GM23248 (cell line): Measurements from ENCODE around the gene LIFR. TPM values are rescaled to one million over a fixed set of nuclear protein-coding genes. Genes with fewer than 3 reads are reported as not detected.
A peak's percentile ranks its signal among the peaks of the same experiment; 100 is the strongest.

Experiments
- DNase-seq: peaks from one replicate; pipeline ENCODE4 v3.0.0-alpha.2; 2015
- H2AFZ ChIP-seq: fragments of 200-600 bp; sonication (generic); 2 replicates; pipeline ENCODE4 v1.6.1; 2016; ENCODE audit warnings: antibody characterized with exemption
- H3F3A ChIP-seq: fragments of 200-600 bp; sonication (generic); 2 replicates; pipeline ENCODE4 v1.6.1; 2016; ENCODE audit warnings: mild to moderate bottlenecking, antibody characterized with exemption, mixed run types; ENCODE audit not compliant: insufficient read depth
- H3K27ac ChIP-seq: fragments of 200-600 bp; sonication (generic); 2 replicates; pipeline ENCODE4 v1.5.1; 2016; ENCODE audit warnings: mild to moderate bottlenecking
- H3K27me3 ChIP-seq: fragments of 200-600 bp; sonication (generic); replicated peaks from 2 replicates; pipeline ENCODE4 v1.6.1; 2016; ENCODE audit warnings: mild to moderate bottlenecking; ENCODE audit not compliant: insufficient read depth
- H3K36me3 ChIP-seq: fragments of 200-600 bp; sonication (generic); 2 replicates; pipeline ENCODE4 v1.6.1; 2016; ENCODE audit warnings: low read depth, mild to moderate bottlenecking
- H3K4me1 ChIP-seq: fragments of 200-600 bp; sonication (generic); 2 replicates; pipeline ENCODE4 v1.6.1; 2016; ENCODE audit warnings: mild to moderate bottlenecking; ENCODE audit not compliant: insufficient read depth
- H3K4me2 ChIP-seq: fragments of 200-600 bp; sonication (generic); one replicate; pipeline ENCODE4 v1.6.1; 2016; ENCODE audit warnings: mild to moderate bottlenecking; ENCODE audit not compliant: unreplicated experiment
- H3K4me3 ChIP-seq: fragments of 200-600 bp; sonication (generic); 2 replicates; pipeline ENCODE4 v1.5.1; 2016; ENCODE audit warnings: mild to moderate bottlenecking
- H3K79me2 ChIP-seq: fragments of 200-600 bp; sonication (generic); 2 replicates; pipeline ENCODE4 v1.6.1; 2016; ENCODE audit warnings: mild to moderate bottlenecking; ENCODE audit not compliant: insufficient read depth
- H3K9ac ChIP-seq: fragments of 200-600 bp; sonication (generic); 2 replicates; pipeline ENCODE4 v1.6.1; 2016; ENCODE audit warnings: mild to moderate bottlenecking
- H3K9me2 ChIP-seq: fragments of 200-600 bp; sonication (generic); 2 replicates; pipeline ENCODE4 v1.6.1; 2016; ENCODE audit warnings: mixed run types, mild to moderate bottlenecking, moderate library complexity; ENCODE audit not compliant: insufficient read depth
- H3K9me3 ChIP-seq: fragments of 200-600 bp; sonication (generic); one replicate; pipeline ENCODE4 v1.6.1; 2017; ENCODE audit warnings: low read depth
- H4K20me1 ChIP-seq: fragments of 200-600 bp; sonication (generic); 2 replicates; pipeline ENCODE4 v1.6.0; 2016; ENCODE audit not compliant: insufficient read depth
- EZH2 ChIP-seq: fragments of 200-600 bp; sonication (generic); IDR thresholded peaks from 2 replicates; pipeline ENCODE4 v1.6.1; 2018; ENCODE audit warnings: antibody characterized with exemption, mild to moderate bottlenecking; ENCODE audit not compliant: insufficient read depth, poor library complexity, severe bottlenecking
- EZH2phosphoT487 ChIP-seq: fragments of 200-600 bp; sonication (generic); IDR thresholded peaks from 2 replicates; pipeline ENCODE4 v1.6.1; 2018; ENCODE audit warnings: antibody characterized with exemption, moderate library complexity, mild to moderate bottlenecking, low read depth; ENCODE audit not compliant: insufficient read depth
- whole genome bisulfite sequencing, 2 experiments: methylation state at CpG; one replicate each; pipeline ENCODE4 v1.1.6; 2015 to 2017; ENCODE audit warnings: low lambda C conversion rate in 2 of 2, low coverage in 1 of 2; ENCODE audit errors: missing lambda C conversion rate in 2 of 2; 5-methylcytosine and 5-hydroxymethylcytosine counted together
- in situ Hi-C: fragments of 300-500 bp; cut with MboI; formaldehyde crosslinking; loops from 2 replicates; pipeline ENCODE4 v1.15.0; 2020
- polyA plus RNA-seq: library from polyadenylated mRNA; unstranded; fragments of >200 nt; fragmentation: Nextera tagmentation; extraction: Ambion mirVana; gene quantifications from 2 replicates; pipeline ENCODE4 v1.2.1, GENCODE V29; 2016
- total RNA-seq: library from RNA; depleted of rRNA; stranded (reverse); fragments of >200 nt; shearing (Covaris generic); gene quantifications from 2 replicates; pipeline ENCODE4 v1.2.3, GENCODE V29; 2014

Gene LIFR
- total and polyA plus RNA-seq, 2 experiments from 2014 or later: 6.9 to 8.1 TPM

- no peaks in the 10 kb centered on the region for H3K9me3 ChIP-seq
- no peaks in the 10 kb centered on the region for H3K4me1 ChIP-seq
- in situ Hi-C loops: no loop called here
- H3K27me3 ChIP-seq: peaks cover 24% of the 10 kb centered on the region
- no peaks in the 10 kb centered on the region for H3K79me2 ChIP-seq
- H3K27ac ChIP-seq: no peak overlapping the region
- TF ChIP-seq EZH2 (no peak), EZH2phosphoT487 (no peak)
- H3K9ac ChIP-seq: no peak overlapping the region
- WGBS, 2 experiments: 44 to 51% methylated on average over 5 of the region's 5 CpGs
- DNase-seq: no peak
- H3K4me2 ChIP-seq: no peak overlapping the region
- no peaks in the 10 kb centered on the region for H4K20me1 ChIP-seq
- no peak overlapping the region for H3K4me3 ChIP-seq
- H2AFZ ChIP-seq: no peak overlapping the region
- H3K9me2 ChIP-seq: no peaks in the 10 kb centered on the region
- no peaks in the 10 kb centered on the region for H3K36me3 ChIP-seq
- no peaks in the 10 kb centered on the region for H3F3A ChIP-seq
These were observed 20.7 kb upstream of the LIFR start for GRCh38 chr5:38576961-38577684.

GRCh38 chr5:38576442-38576841, 20.0 kb upstream of the LIFR start:
- Histone ChIP-seq H3K4me2 (no peak overlapping the region), H3K4me3 (no peak overlapping the region), H3K27ac (no peak overlapping the region), H3K27me3 (peaks cover 17% of the 10 kb centered on the region), H3K9me2 (no peaks in the 10 kb centered on the region), H3K4me1 (no peaks in the 10 kb centered on the region), H3F3A (no peaks in the 10 kb centered on the region), H2AFZ (no peak overlapping the region), H3K79me2 (no peaks in the 10 kb centered on the region), H4K20me1 (no peaks in the 10 kb centered on the region), H3K9me3 (no peaks in the 10 kb centered on the region), H3K9ac (no peak overlapping the region), H3K36me3 (no peaks in the 10 kb centered on the region)
- no peak for TF ChIP-seq EZH2
- no peak for TF ChIP-seq EZH2phosphoT487
- WGBS, 2 experiments: 27 to 34% methylated on average over 7 of the region's 7 CpGs
- in situ Hi-C loops: no loop called here
- peak; percentile 14 for DNase-seq

GRCh38 chr5:38575476-38575875, 19.0 kb upstream of the LIFR start:
- H3K27me3 ChIP-seq: peaks cover 10% of the 10 kb centered on the region
- H3F3A ChIP-seq: no peaks in the 10 kb centered on the region
- H3K79me2 ChIP-seq: no peaks in the 10 kb centered on the region
- no peaks in the 10 kb centered on the region for H3K36me3 ChIP-seq
- H3K9me3 ChIP-seq: no peaks in the 10 kb centered on the region
- 92 to 100% methylated on average over 4 of the region's 4 CpGs for WGBS, 2 experiments
- H3K4me3 ChIP-seq: no peak overlapping the region
- H3K4me2 ChIP-seq: no peak overlapping the region
- in situ Hi-C loops: no loop called here
- H2AFZ ChIP-seq: no peak overlapping the region
- H3K9me2 ChIP-seq: no peaks in the 10 kb centered on the region
- H3K9ac ChIP-seq: no peak overlapping the region
- no peak overlapping the region for H3K27ac ChIP-seq
- H3K4me1 ChIP-seq: no peaks in the 10 kb centered on the region
- DNase-seq: no peak
- TF ChIP-seq EZH2phosphoT487: no peak
- no peak for TF ChIP-seq EZH2
- H4K20me1 ChIP-seq: no peaks in the 10 kb centered on the region

DNA sequence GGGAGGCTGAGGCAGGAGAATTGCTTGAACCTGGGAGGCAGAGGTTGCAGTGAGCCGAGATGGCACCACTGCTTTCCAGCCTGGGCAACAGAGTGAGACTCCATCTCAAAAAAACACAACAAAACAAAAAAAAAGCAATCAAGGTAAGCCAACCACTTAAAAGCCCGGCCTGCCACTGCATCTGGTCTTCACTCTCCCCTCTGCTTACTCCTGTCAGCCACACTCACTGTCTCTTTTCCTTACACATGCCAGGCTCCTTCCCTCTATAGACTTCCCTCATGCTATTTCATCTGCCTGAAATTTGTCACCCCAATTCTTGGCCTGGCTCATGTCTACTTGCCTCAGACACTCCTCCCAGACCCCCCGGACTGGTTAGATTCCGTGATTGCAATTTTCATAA, 17.6 kb upstream of the LIFR start:
- no peaks in the 10 kb centered on the region for H4K20me1 ChIP-seq
- H3K4me2 ChIP-seq: no peak overlapping the region
- H3K36me3 ChIP-seq: no peaks in the 10 kb centered on the region
- H2AFZ ChIP-seq: no peak overlapping the region
- H3K27me3 ChIP-seq: peaks cover 7% of the 10 kb centered on the region
- no peak for DNase-seq
- TF ChIP-seq EZH2 (no peak), EZH2phosphoT487 (no peak)
- H3F3A ChIP-seq: no peaks in the 10 kb centered on the region
- H3K9me3 ChIP-seq: no peaks in the 10 kb centered on the region
- no peak overlapping the region for H3K9ac ChIP-seq
- H3K9me2 ChIP-seq: no peaks in the 10 kb centered on the region
- no peak overlapping the region for H3K4me3 ChIP-seq
- no peaks in the 10 kb centered on the region for H3K79me2 ChIP-seq
- no peaks in the 10 kb centered on the region for H3K4me1 ChIP-seq
- H3K27ac ChIP-seq: no peak overlapping the region
- in situ Hi-C loops: no loop called here
- WGBS, 2 experiments: 88% methylated on average over 4 of the region's 4 CpGs

DNA sequence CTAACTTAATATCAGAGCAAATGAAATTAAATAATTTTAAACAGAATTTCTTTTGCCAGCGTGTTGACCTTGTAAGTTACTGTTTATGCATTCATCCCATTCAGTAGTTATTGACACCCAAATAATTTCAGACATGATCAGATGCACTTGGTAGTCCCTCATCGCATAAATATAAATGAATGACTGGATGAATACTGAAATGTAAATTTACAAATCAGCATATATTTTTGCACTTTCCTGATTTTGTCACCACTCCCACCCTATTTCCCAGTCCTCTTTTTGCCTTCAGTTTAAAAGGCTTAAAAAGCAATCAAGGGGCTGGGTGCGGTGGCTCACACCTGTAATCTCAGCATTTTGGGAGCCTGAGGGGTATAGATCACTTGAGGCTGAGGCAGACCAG, 17.1 kb upstream of the LIFR start:
- no peaks in the 10 kb centered on the region for H3K9me2 ChIP-seq
- 84 to 87% methylated on average over 3 of the region's 3 CpGs for WGBS, 2 experiments

More for the DNA sequence above, 17.1 kb upstream of the LIFR start:
- no peak overlapping the region for H3K27ac ChIP-seq
- H3F3A ChIP-seq: no peaks in the 10 kb centered on the region
- TF ChIP-seq EZH2 (no peak), EZH2phosphoT487 (no peak)
- H4K20me1 ChIP-seq: no peaks in the 10 kb centered on the region
- no peak overlapping the region for H3K4me2 ChIP-seq
- DNase-seq: no peak
- no peaks in the 10 kb centered on the region for H3K36me3 ChIP-seq
- H3K79me2 ChIP-seq: no peaks in the 10 kb centered on the region
- in situ Hi-C loops: no loop called here
- no peaks in the 10 kb centered on the region for H3K4me1 ChIP-seq
- no peaks in the 10 kb centered on the region for H3K9me3 ChIP-seq
- H3K9ac ChIP-seq: no peak overlapping the region
- H2AFZ ChIP-seq: no peak overlapping the region
- no peak overlapping the region for H3K4me3 ChIP-seq
- peaks cover 7% of the 10 kb centered on the region for H3K27me3 ChIP-seq
